SU-DHL-6 (cell line): Measurements from ENCODE around the gene BANK1.

ENCODE experiments used
- H2AFZ ChIP-seq: fragments of 200-600 bp; sonication (generic); 2 replicates; pipeline ENCODE4 v1.6.1; 2014; ENCODE audit warnings: low read depth, mild to moderate bottlenecking, moderate library complexity, mixed read lengths, antibody characterized with exemption, low read length; ENCODE audit not compliant: severe bottlenecking
- H3F3A ChIP-seq: fragments of 200-600 bp; shearing (Covaris generic); 2 replicates; pipeline ENCODE4 v1.6.0; 2016; ENCODE audit warnings: antibody characterized with exemption, mild to moderate bottlenecking; ENCODE audit not compliant: insufficient read depth
- H3K27ac ChIP-seq: fragments of 200-600 bp; sonication (generic); 2 replicates; pipeline ENCODE4 v1.5.1; 2016; ENCODE audit warnings: low read depth, mild to moderate bottlenecking, low read length, moderate library complexity, mixed read lengths
- H3K27me3 ChIP-seq: fragments of 200-600 bp; sonication (generic), shearing (Covaris generic); 2 replicates; pipeline ENCODE4 v1.6.0; 2014; ENCODE audit warnings: mild to moderate bottlenecking, low read length
- H3K36me3 ChIP-seq: fragments of 200-600 bp; sonication (generic); 2 replicates; pipeline ENCODE4 v1.6.1; 2014; ENCODE audit warnings: mild to moderate bottlenecking, low read length, mixed read lengths
- H3K4me2 ChIP-seq: fragments of 300-600, 200-600 bp; shearing (Covaris generic), sonication (generic); 2 replicates; pipeline ENCODE4 v1.6.0; 2014; ENCODE audit warnings: low read length, low read depth, mild to moderate bottlenecking; ENCODE audit not compliant: poor library complexity, severe bottlenecking
- H3K4me3 ChIP-seq: fragments of 200-600 bp; sonication (generic); 2 replicates; pipeline ENCODE4 v1.5.1; 2014; ENCODE audit warnings: antibody characterized with exemption, low read length, mild to moderate bottlenecking, mixed read lengths; ENCODE audit not compliant: insufficient read depth, poor library complexity, severe bottlenecking
- H3K79me2 ChIP-seq: fragments of 200-600 bp; sonication (generic); 2 replicates; pipeline ENCODE4 v1.6.1; 2014; ENCODE audit warnings: mild to moderate bottlenecking, low read length, moderate library complexity; ENCODE audit not compliant: insufficient read depth
- H3K9ac ChIP-seq: fragments of 200-600 bp; sonication (generic); 2 replicates; pipeline ENCODE4 v1.7.0; 2014; ENCODE audit warnings: mild to moderate bottlenecking, low read length
- H3K9me2 ChIP-seq: fragments of 200-600 bp; sonication (generic); replicated peaks from 2 replicates; pipeline ENCODE4 v1.6.1; 2014; ENCODE audit warnings: low read length; ENCODE audit not compliant: insufficient read depth
- H3K9me3 ChIP-seq: fragments of 200-600 bp; sonication (generic); 2 replicates; pipeline ENCODE4 v1.6.1; 2014; ENCODE audit warnings: low read length, mixed read lengths; ENCODE audit not compliant: insufficient read depth
- H4K20me1 ChIP-seq: fragments of 200-600 bp; sonication (generic); 2 replicates; pipeline ENCODE4 v1.6.1; 2014; ENCODE audit warnings: low read depth, mild to moderate bottlenecking, antibody characterized with exemption, low read length, moderate library complexity, mixed read lengths
- EZH2phosphoT487 ChIP-seq: fragments of 200-600 bp; sonication (generic), shearing (Covaris generic); conservative IDR thresholded peaks from 2 replicates; pipeline ENCODE4 v1.6.1; 2018; ENCODE audit warnings: mild to moderate bottlenecking, antibody characterized with exemption, low read length, moderate library complexity, mixed read lengths
- TF ChIP-seq, protein P1 (sequence below): fragments of 200-600 bp; sonication (generic); IDR thresholded peaks from one replicate; pipeline ENCODE4 v1.5.1; 2017; ENCODE audit warnings: antibody characterized with exemption, mild to moderate bottlenecking, low read length, moderate library complexity; ENCODE audit not compliant: insufficient read depth, poor library complexity, severe bottlenecking

BANK1 gene

DNA sequence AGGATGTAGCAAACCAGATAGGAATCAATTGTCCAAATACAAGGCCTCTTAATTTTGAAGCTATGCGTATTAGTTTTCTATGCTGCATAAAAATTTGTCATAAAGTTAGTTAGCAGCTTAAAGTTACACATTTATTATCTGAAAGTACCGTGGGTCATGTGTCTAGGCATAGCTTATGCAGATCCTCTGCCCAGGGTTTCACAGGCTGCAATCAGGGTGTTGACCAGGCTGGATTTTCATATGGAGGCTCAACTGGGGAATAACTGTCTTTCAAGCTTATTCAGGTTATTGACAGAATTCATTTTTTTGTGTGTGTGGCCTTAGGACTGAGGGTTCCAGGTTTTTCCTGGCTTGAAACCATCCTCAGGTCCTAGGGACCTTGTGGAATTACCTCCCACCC lies 289.7 kb downstream of the BANK1 start:
- H3K27ac ChIP-seq, result no peak overlapping the region
- H3K36me3 ChIP-seq, result no peaks in the 10 kb centered on the region
- H4K20me1 ChIP-seq, result no peaks in the 10 kb centered on the region
- H3K4me3 ChIP-seq, result no peak overlapping the region
- no peak overlapping the region for H3K9ac ChIP-seq
- H2AFZ ChIP-seq, result no peak overlapping the region
- no peaks in the 10 kb centered on the region for H3F3A ChIP-seq
- H3K27me3 ChIP-seq, result no peaks in the 10 kb centered on the region
- no peaks in the 10 kb centered on the region for H3K79me2 ChIP-seq
- no peak overlapping the region for H3K4me2 ChIP-seq
- no peaks in the 10 kb centered on the region for H3K9me3 ChIP-seq
- TF ChIP-seq, protein P1, sequence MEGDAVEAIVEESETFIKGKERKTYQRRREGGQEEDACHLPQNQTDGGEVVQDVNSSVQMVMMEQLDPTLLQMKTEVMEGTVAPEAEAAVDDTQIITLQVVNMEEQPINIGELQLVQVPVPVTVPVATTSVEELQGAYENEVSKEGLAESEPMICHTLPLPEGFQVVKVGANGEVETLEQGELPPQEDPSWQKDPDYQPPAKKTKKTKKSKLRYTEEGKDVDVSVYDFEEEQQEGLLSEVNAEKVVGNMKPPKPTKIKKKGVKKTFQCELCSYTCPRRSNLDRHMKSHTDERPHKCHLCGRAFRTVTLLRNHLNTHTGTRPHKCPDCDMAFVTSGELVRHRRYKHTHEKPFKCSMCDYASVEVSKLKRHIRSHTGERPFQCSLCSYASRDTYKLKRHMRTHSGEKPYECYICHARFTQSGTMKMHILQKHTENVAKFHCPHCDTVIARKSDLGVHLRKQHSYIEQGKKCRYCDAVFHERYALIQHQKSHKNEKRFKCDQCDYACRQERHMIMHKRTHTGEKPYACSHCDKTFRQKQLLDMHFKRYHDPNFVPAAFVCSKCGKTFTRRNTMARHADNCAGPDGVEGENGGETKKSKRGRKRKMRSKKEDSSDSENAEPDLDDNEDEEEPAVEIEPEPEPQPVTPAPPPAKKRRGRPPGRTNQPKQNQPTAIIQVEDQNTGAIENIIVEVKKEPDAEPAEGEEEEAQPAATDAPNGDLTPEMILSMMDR, result no peak
- no peak for TF ChIP-seq EZH2phosphoT487
- no peaks in the 10 kb centered on the region for H3K9me2 ChIP-seq

GRCh38 chr4:102089850-102090621 lies 299.5 kb downstream of the BANK1 start:
- H3F3A ChIP-seq, result no peaks in the 10 kb centered on the region
- no peaks in the 10 kb centered on the region for H3K36me3 ChIP-seq
- no peaks in the 10 kb centered on the region for H3K9me2 ChIP-seq
- no peaks in the 10 kb centered on the region for H3K9me3 ChIP-seq
- H3K4me2 ChIP-seq, result no peak overlapping the region
- no peak overlapping the region for H3K9ac ChIP-seq
- no peaks in the 10 kb centered on the region for H4K20me1 ChIP-seq
- H3K4me3 ChIP-seq, result no peak overlapping the region
- no peak overlapping the region for H2AFZ ChIP-seq
- no peak overlapping the region for H3K27ac ChIP-seq
- TF ChIP-seq EZH2phosphoT487, result no peak
- TF ChIP-seq, protein P1, result no peak
- no peaks in the 10 kb centered on the region for H3K27me3 ChIP-seq
- H3K79me2 ChIP-seq, result no peaks in the 10 kb centered on the region

- Histone ChIP-seq H3K9me2 (no peaks in the 10 kb centered on the region), H3K27me3 (no peaks in the 10 kb centered on the region), H3K9me3 (no peaks in the 10 kb centered on the region), H3K79me2 (no peaks in the 10 kb centered on the region), H3K27ac (no peak overlapping the region), H4K20me1 (no peaks in the 10 kb centered on the region), H2AFZ (no peak overlapping the region), H3K4me3 (no peak overlapping the region), H3K36me3 (no peaks in the 10 kb centered on the region), H3K4me2 (no peak overlapping the region), H3F3A (no peaks in the 10 kb centered on the region), H3K9ac (no peak overlapping the region)
- TF ChIP-seq, protein P1, result no peak
- no peak for TF ChIP-seq EZH2phosphoT487
Observed at GRCh38 chr4:102091656-102092055, 301.1 kb downstream of the BANK1 start.
